NCI-H2196 treated with DMSO at 0.1 percent for 48 hours (cell line): ENCODE results near the gene PHF20.
"Not testable (repeated sequence)": the region's sequence is repeated elsewhere in the genome, so short reads cannot be mapped to it uniquely, and the experiment has no call there.

Source experiments
- DNase-seq: peaks from one replicate; lab custom pipeline; 2025; ENCODE audit not compliant: unreplicated experiment; lab: John Stamatoyannopoulos, UW

PHF20 gene

GRCh38 chr20:35838205-35838604 lies 66.4 kb downstream of the PHF20 start:
- DNase-seq: no peak

DNA sequence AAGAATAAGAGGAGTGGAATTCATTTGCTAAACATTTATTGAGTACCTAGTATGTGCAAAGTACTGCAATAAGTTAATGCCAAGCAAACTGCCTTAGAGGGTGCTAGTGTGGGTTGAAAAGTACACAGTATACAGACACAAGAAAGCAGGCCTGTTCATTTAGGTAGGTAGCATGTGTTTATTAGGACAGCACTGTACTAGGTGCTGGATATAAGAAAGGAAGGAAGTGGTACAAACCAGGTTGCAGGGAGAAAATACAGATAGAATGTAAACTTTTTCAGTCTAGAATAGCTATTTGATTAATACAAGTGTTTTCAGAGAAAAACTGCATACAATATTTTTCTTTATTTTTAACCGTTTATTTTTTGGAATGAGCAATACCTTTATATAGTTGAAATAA lies 68.1 kb downstream of the PHF20 start:
- DNase-seq: no peak

GRCh38 chr20:35840421-35840820 lies 68.6 kb downstream of the PHF20 start:
- no peak for DNase-seq

GRCh38 chr20:35842361-35842760 lies 70.5 kb downstream of the PHF20 start:
- DNase-seq: no peak

GRCh38 chr20:35843894-35844293 lies 72.1 kb downstream of the PHF20 start:
- DNase-seq: not testable (repeated sequence)

GRCh38 chr20:35845561-35845960 lies 73.7 kb downstream of the PHF20 start:
- no peak for DNase-seq

- DNase-seq: no peak
These were observed 77.9 kb downstream of the PHF20 start for GRCh38 chr20:35849706-35850105.

DNA sequence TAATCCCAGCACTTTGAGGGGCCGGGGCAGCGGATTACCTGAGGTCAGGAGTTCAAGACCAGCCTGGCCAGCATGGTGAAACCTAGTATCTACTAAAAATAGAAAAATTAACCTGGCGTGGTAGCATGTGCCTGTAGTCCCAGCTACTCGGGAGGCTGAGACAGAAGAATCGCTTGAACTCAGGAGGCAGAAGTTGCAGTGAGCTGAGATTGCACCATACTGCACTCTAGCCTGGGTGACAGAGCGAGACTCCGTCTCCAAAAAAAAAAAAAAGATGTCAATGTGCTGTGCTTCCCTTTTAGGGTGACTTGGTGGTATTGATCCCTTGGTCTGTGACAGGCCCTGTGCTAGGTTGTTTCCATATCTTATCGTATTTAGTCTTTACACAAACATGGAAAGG lies 79.8 kb downstream of the PHF20 start:
- DNase-seq: not testable (repeated sequence)

DNA sequence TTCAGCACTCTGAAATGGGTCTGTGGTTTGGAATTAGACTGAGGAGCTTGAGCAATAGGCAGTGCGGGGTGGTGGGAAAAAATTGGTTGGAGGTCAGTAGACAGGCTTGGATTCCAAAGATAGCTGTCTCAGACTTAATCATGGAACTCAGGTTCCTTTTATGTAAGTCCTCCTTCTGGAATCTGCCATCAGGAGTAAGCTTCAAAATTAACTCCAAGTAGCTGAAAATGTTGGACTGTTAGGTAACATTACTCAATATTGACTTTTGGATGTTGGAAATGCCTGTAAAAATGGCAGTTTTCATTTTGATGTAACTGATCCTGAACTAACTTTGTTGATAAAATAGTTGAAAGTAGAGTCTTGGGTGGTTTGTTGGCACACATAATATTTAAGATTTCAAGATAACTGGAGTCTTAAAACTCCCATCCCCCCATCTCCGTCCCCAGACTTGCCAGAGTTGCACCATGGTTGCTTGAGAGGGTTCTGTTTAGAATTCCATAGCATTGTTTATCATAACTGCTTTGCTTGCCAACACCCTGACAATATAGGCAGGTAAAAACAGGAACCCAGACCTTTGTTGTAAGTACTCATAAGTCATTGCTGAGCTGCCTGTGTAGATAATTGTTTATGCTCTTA lies 83.0 kb downstream of the PHF20 start:
- DNase-seq: no peak

GRCh38 chr20:35855641-35856040 lies 83.8 kb downstream of the PHF20 start:
- DNase-seq: not testable (repeated sequence)

GRCh38 chr20:35856866-35857265 lies 85.1 kb downstream of the PHF20 start:
- no peak for DNase-seq

- DNase-seq: no peak
These were observed 94.8 kb downstream of the PHF20 start for GRCh38 chr20:35866418-35867202.

DNA sequence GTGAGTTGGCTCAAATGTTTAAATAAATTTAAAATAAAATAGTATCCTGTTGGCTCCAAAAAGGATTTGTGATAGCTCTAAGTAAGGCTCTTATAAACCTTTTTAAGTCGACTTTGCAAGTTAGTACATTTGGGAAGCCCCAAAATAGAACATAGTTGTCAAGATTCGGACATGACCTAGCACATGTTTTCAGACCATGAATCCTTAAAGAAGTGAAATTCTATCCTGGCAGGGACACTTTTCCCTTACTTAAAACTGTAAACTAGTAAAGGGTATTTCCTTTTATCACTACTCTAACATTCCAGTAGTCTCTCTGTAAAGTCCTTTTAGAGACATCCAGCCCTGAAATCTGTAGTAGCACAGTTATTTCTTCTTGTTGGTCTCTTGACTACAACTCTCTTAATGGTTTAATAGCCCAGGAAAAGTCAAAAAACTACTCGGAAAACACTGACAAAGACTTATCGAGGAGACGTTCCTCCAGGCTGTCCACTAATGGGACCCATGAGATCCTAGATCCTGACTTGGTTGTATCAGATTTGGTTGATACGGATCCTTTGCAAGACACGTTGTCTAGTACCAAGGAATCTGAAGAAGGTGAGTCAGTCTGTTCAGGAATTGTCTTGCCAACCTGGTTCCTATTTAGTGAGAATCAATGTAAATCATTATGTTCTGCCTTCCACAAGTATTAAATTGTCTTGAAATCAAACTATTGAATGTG lies 98.9 kb downstream of the PHF20 start:
- no peak for DNase-seq

DNA sequence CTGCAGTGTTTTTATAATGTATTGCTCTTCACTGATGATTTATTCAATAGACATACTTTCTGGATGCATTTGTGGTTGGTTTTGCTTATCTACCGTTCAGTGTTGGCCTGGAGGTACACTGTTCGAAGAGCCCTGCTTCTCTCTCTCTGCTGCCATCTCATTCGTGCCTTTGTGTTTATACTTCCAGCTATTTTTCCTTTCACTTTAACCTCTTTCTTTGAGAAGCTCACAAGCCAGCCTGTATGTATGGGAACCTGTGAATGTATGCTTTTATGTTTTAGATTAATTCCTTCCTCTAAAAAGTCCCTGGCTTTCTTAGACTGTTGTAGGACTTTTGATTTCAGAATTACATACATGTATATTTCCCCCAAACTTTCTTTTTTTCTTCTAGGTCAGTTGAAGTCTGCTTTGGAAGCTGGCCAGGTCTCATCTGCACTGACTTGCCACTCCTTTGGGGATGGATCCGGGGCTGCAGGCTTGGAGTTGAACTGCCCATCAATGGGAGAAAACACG lies 99.5 kb downstream of the PHF20 start:
- DNase-seq: no peak

DNA sequence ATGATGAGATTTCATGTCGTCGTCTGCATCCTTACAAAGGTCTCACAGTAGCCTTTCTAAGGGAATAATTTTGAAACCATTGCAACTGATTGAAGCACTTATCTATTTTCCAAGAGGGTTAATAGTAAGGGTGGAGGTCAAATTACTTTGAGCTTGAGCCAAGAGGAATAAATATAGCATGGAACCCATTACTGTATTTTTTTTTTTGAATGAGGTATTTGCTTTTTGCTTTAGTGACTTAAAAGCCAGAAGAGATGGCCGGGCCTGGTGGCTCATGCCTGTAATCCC lies 104.2 kb downstream of the PHF20 start:
- DNase-seq: no peak

- DNase-seq: no peak
These were observed 105.8 kb downstream of the PHF20 start for GRCh38 chr20:35877611-35878010.

DNA sequence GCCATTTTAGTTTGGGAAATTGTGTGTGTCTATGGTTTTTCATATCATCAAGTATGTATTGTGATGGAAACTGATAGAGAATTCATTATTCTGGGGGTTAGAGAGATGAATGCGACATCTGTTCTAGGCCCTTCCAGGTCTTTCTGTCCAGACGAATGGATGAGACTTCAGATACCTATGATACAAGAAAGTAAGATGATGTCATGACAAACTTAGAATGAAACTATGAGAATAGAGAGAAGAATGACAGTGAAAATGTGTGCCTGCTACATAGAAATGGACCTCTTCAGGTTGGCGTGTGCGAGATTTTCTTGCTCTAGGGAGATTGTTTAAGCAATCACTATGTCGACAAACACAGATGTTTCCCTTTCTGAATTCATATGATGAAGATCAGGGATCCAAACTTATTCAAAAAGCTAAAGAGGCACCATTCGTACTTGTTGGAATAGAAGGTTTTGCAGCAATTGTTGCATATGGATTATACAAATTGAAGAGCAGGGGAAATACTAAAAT lies 106.4 kb downstream of the PHF20 start:
- no peak for DNase-seq

GRCh38 chr20:35881676-35882075 lies 109.9 kb downstream of the PHF20 start:
- no peak for DNase-seq

DNA sequence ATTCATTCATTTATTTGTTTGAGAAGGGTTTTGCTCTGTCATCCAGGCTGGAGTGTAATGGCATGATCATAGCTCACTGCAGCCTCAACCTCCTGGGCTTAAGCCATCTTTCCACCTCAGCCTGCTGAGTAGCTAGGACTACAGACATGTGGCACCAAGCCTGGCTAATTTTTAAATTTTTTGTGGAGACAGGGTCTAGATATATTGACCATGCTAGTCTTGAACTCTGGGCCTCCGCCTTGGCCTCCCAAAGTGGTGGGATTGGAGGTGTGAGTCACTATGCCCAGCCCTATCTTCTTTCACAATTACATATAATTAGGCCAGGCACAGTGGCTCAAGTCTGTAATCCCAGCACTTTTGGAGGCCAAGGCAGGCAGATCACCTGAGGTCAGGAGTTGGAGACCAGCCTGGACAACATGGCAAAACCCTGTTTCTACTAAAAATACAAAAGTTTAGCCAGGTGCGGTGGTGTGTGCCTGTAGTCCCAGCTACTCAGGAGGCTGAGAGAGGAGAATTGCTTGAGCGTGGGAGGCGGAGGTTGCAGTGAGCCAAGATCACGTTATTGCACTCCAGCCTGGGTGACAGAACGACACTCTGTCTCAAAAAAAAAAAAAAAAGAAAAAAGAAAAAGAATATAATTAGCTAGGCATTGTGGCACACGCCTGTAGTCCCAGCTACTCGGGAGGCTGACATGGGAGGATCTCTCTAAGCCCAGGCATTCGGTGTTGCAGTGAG lies 110.8 kb downstream of the PHF20 start:
- DNase-seq: not testable (repeated sequence)

DNA sequence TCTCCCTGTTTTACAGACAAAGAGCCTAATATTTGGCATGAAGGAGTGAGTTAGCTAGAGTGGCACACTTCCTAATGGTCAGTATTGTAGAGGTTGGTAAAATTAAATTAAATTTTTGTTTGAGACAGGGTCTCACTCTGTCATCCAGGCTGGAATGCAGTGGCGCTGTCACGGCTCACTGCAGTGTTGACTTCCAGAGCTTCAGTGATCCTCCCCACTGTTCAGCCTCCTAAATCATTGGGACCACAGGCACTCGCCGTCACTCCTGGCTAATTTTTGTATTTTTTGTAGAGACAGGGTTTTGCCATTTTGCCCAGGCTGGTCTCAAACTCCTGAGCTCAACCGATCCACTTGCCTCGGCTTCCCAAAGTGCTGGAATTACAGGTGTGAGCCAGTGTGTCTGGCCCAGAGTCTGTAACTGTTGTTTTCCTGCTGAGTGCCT lies 111.5 kb downstream of the PHF20 start:
- no peak for DNase-seq
